8988T (cell line): Measurements from ENCODE around the gene DLG5.

Experiments used
- DNase-seq: peaks from one replicate; pipeline ENCODE4 v3.0.0; 2011

DLG5 gene

GRCh38 chr10:77926566-77927401, at the start of gene DLG5:
Gene DLG5, minus strand, starts transcription at chr10:77926755. Its CDS starts 235 bp downstream, at chr10:77926520.
- DNase-seq: peak; percentile 69

DNA sequence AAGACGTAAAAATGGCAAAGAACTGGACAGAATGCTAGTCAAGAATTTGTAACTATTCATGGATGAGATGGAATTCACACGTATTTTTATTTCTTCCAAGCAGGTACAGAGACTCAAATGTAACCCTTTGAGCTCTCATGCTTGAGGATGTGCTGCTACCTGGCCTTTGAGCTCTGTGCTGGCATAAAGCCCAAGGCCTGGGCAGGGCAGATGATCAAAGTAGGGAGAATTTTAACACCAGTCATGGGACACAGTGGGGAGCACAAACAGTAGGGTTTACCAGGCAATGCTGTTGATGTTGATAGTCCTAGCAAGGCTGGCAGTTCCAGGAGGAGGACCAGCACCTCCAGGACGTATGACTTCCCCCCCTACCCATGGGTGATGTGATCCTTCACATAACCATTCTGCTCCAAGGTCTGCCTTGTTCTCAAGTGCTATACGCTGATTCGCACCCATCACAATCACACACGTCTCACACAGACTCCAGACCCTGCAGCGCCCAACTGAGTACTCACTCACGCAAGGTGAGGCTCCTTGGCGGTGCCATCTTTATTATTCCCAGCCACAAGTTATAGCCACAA, 48.6 kb upstream of the DLG5 start:
- DNase-seq: no peak

- peak; percentile 66 for DNase-seq
These were observed 48.0 kb upstream of the DLG5 start for GRCh38 chr10:77974396-77975074.

DNA sequence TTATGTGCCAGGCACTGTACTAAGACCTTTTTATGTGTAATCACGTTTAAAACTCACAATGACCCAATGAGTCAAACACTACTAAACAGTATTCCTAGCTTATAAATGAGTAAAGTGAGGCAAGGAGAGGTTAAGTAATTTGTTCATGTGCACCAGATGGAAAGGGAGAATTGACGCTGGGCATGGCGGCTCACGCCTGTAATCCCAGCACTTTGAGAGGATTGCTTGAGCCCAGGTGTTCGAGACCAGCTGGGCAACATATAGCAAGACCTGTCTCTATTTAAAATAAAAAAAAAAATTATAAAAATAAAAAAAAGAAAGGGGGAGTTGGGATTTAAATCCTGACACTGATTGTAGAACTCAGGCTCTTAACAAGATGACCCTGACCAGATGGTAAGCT, 46.7 kb upstream of the DLG5 start:
- DNase-seq: no peak

- no peak for DNase-seq
These were observed 45.6 kb upstream of the DLG5 start for GRCh38 chr10:77972148-77972547.

- DNase-seq: no peak
These were observed 45.2 kb upstream of the DLG5 start for GRCh38 chr10:77971804-77972144.

DNA sequence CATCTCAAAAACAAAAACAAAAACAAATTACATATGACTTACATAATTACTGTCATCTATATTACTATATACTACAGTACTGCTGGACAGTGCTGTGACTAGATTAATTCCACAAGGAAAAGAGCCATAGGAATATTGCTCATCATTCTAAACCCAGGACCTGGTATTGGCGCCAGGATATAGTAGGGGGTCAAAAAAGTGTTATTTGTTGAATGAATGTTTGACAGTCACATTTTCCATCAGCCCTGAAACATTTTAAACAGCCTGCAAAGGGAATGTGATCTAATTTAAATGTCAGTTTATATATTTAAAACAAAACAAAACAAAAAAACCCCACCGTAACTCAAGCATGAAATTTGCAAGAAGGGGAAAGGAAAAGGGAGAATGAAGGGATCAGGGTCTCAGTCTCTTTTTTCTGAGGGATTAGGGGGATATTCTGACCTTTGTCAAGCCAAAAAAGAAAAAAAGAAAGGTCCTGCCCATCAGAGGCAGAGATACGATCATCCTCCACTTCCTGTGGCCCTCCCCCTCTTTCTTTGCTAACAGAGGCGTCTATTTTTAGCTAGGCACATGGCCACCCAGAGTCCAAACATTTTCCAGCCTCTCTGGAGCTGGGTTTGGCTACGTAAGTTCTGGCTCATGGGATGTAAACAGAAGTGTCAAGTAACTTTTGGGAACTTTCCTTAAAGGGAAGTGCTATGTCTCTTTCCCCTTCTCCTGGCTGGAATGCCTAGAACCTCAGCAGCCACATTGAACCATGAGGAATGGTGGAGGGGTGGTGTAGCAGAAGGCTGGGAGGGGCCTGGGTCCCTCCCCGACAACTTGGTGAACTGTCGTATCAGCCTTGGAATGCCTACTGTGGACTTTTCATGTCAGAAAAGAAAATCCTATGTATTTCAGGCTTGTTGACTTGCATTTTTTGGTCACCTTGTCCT, 44.6 kb upstream of the DLG5 start:
- no peak for DNase-seq

DNA sequence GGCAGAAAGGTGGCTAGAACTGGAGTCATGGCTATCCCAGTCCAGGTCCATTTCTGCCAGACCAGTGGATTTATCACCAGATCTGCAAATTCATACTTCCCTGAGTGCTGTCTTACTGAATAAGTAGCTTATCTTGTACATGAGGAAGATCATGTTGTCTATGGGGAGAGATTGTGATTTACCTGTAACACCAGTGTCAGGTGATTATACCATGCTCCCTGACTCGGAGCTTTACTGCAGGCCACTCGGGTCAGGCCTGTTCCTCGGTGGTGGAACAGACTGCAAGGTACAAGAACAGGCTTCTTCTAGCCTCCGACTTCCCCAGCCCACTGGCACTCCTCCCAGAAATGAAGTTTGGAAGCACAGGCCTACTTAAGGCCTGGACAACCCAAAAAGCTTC, 42.6 kb upstream of the DLG5 start:
- DNase-seq: no peak

DNA sequence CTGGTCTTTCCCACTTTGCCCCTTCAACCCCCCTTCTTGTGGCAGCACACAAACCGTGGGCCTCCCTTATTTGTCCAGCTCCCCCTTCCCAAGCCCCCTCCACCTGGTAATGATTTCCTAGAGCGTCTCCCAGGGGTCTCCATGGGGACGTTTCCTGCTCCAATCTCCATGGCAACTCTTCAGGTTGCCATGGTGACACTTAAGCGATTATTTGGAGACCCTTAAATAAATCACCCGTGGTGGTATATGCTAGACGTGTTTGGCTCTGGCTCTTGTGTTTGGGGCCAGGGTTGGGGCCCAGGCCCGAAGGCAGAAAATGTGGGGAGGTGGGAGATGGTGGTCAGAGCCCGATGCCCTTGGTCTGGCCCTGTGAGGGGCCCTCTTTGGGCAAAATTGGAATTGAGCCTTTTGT, 41.1 kb upstream of the DLG5 start:
- no peak for DNase-seq

- no peak for DNase-seq
These were observed 38.7 kb upstream of the DLG5 start for GRCh38 chr10:77965294-77965693.

- DNase-seq: no peak
These were observed 38.3 kb upstream of the DLG5 start for GRCh38 chr10:77964811-77965210.

DNA sequence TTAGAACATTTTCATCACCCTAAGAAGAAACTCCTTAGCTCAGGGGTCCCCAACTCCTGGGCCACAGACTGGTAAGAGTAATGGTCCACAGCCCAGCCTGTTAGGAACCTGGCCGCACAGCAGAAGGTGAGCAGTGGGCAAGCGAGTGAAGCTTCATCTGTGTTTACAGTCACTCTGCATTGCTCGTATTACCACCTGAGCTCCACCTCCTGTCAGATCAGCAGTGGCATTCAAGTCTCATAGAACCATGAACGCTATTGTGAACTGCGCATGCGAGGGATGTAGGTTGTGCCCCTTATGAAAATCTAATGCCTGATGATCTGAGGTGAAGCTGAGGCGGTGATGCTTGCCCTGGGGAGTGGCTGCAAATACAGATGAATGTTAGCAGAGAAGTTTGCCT, 37.3 kb upstream of the DLG5 start:
- DNase-seq: no peak

DNA sequence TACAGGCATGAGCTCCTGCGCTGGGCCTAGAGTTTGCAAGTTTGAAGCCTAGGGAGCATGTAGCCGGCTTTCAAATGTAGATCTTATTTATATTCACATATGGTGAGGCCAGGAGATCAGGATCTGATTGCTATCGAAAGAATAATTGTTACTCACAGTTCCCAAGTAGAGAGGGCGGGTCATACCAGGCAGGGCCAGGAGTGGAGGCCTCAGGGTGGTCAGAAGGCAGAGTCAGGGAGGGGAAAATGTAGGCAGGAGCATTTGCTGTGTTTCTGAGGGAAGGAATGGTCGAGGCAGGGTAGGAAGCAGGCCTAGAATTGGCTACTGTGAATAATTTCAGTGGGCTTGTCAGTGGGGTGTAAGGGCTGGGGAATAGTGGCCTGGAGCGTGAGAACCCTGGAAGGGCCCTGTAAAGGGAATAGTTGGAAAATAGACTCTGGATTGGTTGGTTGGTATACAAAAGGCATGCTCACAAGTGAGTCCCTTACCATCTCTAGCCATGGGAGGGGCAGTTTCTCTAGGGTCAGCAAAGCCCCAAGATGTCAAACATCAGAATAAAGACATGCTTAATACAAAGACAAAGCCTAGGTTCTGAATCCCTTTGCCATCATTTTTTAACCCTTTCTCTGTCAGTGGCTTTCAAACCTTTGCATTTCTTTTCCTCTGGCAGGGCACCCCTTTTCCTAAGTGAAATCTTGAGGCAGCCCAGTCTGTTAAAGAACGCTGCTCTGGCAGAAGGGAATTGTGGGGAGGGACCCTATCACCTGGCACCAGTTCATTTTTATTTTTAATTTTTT, 36.0 kb upstream of the DLG5 start:
- DNase-seq: no peak

DNA sequence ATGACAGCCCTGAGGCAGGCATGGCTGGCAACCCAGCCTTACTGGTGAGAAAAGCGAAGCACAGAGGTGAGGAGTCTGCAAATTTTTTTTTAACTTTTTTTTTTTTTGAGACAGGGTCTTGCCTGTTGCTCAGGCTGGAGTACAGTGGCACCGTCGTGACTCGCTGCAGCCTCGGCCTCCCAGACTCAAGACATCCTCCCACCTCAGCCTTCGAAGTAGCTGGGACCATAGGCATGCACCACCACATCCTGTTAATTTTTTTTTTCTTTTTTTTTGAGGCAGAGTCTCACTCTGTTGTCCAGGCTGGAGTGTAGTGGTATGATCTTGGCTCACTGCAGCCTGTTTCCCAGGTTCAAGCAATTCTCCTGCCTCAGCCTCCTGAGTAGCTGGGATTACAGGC, 35.1 kb upstream of the DLG5 start:
- DNase-seq: no peak

DNA sequence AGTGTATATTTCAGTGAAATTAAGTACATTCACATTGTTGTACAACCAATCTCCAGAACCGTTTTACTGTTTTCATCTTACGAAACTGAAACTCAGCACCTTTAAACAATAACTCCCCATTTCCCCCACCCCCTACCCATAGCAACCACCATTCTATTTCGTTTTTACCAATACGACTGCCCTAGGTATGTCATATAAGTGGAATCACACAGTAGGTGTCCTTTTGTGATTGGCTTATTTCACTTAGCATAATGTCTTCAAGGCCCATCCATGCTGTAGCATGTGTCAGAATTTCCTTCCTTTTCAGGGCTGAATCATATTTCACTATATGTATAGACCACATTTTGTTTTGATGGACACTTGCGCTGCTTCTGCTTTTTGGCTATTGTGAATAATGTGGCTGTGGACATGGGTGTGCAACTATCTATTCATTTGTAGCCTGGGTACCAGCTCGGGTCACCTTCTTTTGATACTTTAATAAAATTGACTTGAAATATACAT, 34.3 kb upstream of the DLG5 start:
- DNase-seq: no peak

GRCh38 chr10:77959887-77960455, 33.4 kb upstream of the DLG5 start:
- DNase-seq: no peak

DNA sequence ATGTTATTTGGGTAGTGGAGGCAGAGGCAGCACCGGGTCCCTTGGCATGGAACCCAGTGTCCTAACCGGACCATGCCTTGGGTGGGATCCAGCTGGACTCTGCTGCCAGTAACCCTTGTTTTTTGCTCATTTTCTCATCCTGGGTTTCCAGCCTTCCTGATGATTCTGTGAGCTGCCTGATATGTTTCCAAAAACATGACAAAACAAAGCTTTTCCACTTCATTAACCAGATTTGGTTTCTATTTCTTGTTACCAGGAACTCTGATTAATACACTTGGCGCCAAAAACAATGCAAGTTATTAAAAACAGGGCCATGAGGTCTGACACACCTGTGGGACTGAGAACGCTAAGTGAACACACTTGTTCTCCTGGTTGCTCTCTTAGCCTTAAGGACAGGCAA, 32.8 kb upstream of the DLG5 start:
- DNase-seq: no peak

DNA sequence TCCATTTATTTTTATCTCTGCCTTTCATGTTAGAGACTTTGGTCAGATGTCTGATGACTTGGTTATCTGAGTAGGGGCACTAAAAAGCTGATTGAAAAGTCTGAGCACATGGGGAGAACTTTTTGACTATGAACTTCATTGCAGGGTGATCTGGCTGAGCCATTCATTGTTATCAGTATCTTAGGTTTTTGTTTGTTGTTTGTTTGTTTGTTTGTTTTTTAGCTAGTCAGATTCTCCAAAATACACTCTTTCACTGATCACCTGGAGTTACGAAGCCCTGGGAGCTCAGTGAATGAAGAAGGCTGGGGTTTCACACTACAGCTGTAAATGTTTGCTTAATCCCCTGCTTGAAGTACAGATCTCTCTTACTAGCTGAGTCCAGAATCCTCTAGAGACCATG, 28.6 kb upstream of the DLG5 start:
- DNase-seq: no peak

GRCh38 chr10:77949167-77949566, 22.6 kb upstream of the DLG5 start:
- DNase-seq: peak; percentile 84

- DNase-seq: no peak
These were observed 19.5 kb upstream of the DLG5 start for GRCh38 chr10:77946084-77946483.

DNA sequence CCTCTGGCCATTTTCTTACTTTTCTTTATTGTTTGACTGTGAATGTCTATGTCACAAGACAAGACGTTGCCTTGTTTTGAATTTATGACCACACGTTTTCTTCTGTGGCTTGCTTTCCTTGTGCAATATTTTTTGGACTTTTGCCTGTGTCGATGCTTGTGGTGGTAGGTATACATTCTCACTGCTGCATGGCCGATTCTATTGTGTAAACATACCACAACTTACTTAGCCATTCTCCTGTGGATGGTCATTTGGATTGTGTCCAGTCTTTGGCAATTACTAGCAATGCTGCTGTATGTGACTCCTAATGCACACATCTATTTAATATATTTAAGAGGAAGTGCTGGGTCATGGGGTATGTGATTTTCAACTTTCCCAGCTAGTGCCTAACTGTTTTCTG, 18.0 kb upstream of the DLG5 start:
- DNase-seq: no peak
